H1 (cell line): Measurements from ENCODE around the gene TFCP2L1. TPM values are rescaled to one million over a fixed set of nuclear protein-coding genes. Genes with fewer than 3 reads are reported as not detected.
"Not testable (repeated sequence)": the region's sequence is repeated elsewhere in the genome, so short reads cannot be mapped to it uniquely, and the experiment has no call there.

Source experiments
- CTCF ChIA-PET: fragments of 300-600 bp; sonication (Branson Sonifier 250); formaldehyde crosslinking; loops from one replicate; lab custom pipeline; 2021; ENCODE audit not compliant: partially characterized antibody; lab: Charles Lee
- POLR2A ChIA-PET: fragments of 300-600 bp; sonication (Branson Sonifier 250); formaldehyde crosslinking; loops from one replicate; lab custom pipeline; 2021; ENCODE audit warnings: inconsistent platforms; ENCODE audit not compliant: partially characterized antibody; lab: Charles Lee
- DNase-seq, 2 experiments: peaks; one replicate each; pipeline versions ENCODE4 v3.0.0 to v3.0.0-alpha.2; 2010 to 2022; ENCODE audit warnings: low spot score in 2 of 2, low read depth in 1 of 2, mixed read lengths in 1 of 2
- FAIRE-seq: peaks from 2 replicates; lab custom pipeline; 2011; peaks lifted over from hg19 to GRCh38; lab: Jason Lieb, UNC
- H2AFZ ChIP-seq: 2 replicates; pipeline ENCODE4 v1.8.1; 2012; ENCODE audit warnings: low read length, inconsistent platforms
- H2AK5ac ChIP-seq: 2 replicates; pipeline ENCODE4 v1.6.1; 2013; ENCODE audit warnings: low read depth, low read length
- H2BK120ac ChIP-seq: replicated peaks from 2 replicates; pipeline ENCODE3; 2013; ENCODE audit warnings: low read depth, low read length, inconsistent platforms
- H2BK12ac ChIP-seq: 2 replicates; pipeline ENCODE4 v1.6.1; 2013; ENCODE audit warnings: low read depth, low read length
- H2BK15ac ChIP-seq: 2 replicates; pipeline ENCODE4 v1.6.1; 2013; ENCODE audit warnings: low read length
- H2BK20ac ChIP-seq: 2 replicates; pipeline ENCODE4 v1.6.1; 2013; ENCODE audit warnings: low read length
- H2BK5ac ChIP-seq: 2 replicates; pipeline ENCODE4 v1.6.1; 2013; ENCODE audit warnings: low read depth, low read length
- H3K14ac ChIP-seq: 2 replicates; pipeline ENCODE4 v1.6.1; 2013; ENCODE audit warnings: inconsistent platforms; ENCODE audit not compliant: insufficient read length
- H3K18ac ChIP-seq: 2 replicates; pipeline ENCODE4 v1.6.1; 2013; ENCODE audit warnings: low read length; ENCODE audit errors: extremely low read depth
- H3K23ac ChIP-seq: 2 replicates; pipeline ENCODE4 v1.6.1; 2013; ENCODE audit warnings: inconsistent platforms; ENCODE audit not compliant: insufficient read length
- H3K23me2 ChIP-seq: 2 replicates; pipeline ENCODE4 v1.6.1; 2013; ENCODE audit warnings: low read depth, low read length
- H3K27ac ChIP-seq: 2 replicates; pipeline ENCODE4 v1.6.1; 2011; ENCODE audit warnings: low read depth, low read length, inconsistent platforms
- H3K27me3 ChIP-seq, 4 experiments: replicated peaks in 1 of 4; 1 replicate in 1 of 4; 2 replicates in 3 of 4; pipeline versions ENCODE4 v1.6.1 to v1.8.1; 2011 to 2013; ENCODE audit warnings: low read length in 3 of 4, mild to moderate bottlenecking in 3 of 4, inconsistent platforms in 2 of 4, mixed read lengths in 2 of 4, moderate library complexity in 1 of 4; ENCODE audit not compliant: control insufficient read depth in 3 of 4, insufficient read depth in 3 of 4; ENCODE audit errors: extremely low read depth in 1 of 4
- H3K36me3 ChIP-seq, 4 experiments: 2 replicates each; pipeline versions ENCODE4 v1.6.1 to v1.8.1; 2011 to 2013; ENCODE audit warnings: mild to moderate bottlenecking in 4 of 4, low read length in 3 of 4, moderate library complexity in 2 of 4, control low read depth in 1 of 4, inconsistent platforms in 1 of 4; ENCODE audit not compliant: insufficient read depth in 4 of 4, control insufficient read depth in 2 of 4
- H3K4ac ChIP-seq: replicated peaks from 2 replicates; pipeline ENCODE3; 2013; ENCODE audit warnings: low read length, low read depth, mixed read lengths, inconsistent platforms; ENCODE audit not compliant: insufficient read length
- H3K4me1 ChIP-seq, 4 experiments: replicated peaks in 1 of 4; 1 replicate in 1 of 4; 2 replicates in 3 of 4; pipeline versions ENCODE4 v1.6.1 to v1.8.1; 2011 to 2013; ENCODE audit warnings: low read length in 3 of 4, inconsistent platforms in 2 of 4, mixed read lengths in 1 of 4; ENCODE audit not compliant: insufficient read depth in 4 of 4, control insufficient read depth in 3 of 4
- H3K4me2 ChIP-seq, 2 experiments: 2 replicates each; pipeline versions ENCODE4 v1.6.1 to v1.8.1; 2011 to 2013; ENCODE audit warnings: low read depth in 2 of 2, low read length in 2 of 2, control low read depth in 1 of 2, inconsistent platforms in 1 of 2, mild to moderate bottlenecking in 1 of 2; ENCODE audit not compliant: insufficient read depth in 1 of 2
- H3K4me3 ChIP-seq, 4 experiments: fragments of 200-600, 300-600 bp in 1 of 4; sonication (generic), shearing (Covaris generic), sonication (Bioruptor Twin) in 1 of 4; 2 replicates each; pipeline versions ENCODE4 v1.5.1 to v1.8.1; 2011 to 2016; ENCODE audit warnings: low read length in 4 of 4, low read depth in 3 of 4, control low read depth in 2 of 4, inconsistent platforms in 2 of 4, mild to moderate bottlenecking in 2 of 4, mixed read lengths in 1 of 4, moderate library complexity in 1 of 4; ENCODE audit not compliant: insufficient read depth in 2 of 4; ENCODE audit errors: extremely low read depth in 1 of 4
- H3K56ac ChIP-seq: replicated peaks from 2 replicates; pipeline ENCODE3; 2013; ENCODE audit warnings: low read depth, mild to moderate bottlenecking, mixed read lengths, low read length, inconsistent platforms; ENCODE audit not compliant: insufficient read length
- H3K79me1 ChIP-seq: 2 replicates; pipeline ENCODE4 v1.6.1; 2013; ENCODE audit warnings: low read depth, low read length, control low read depth
- H3K79me2 ChIP-seq, 2 experiments: 2 replicates each; pipeline versions ENCODE4 v1.6.1 to v1.8.1; 2012 to 2013; ENCODE audit warnings: low read length in 2 of 2, mild to moderate bottlenecking in 2 of 2, inconsistent platforms in 1 of 2; ENCODE audit not compliant: insufficient read depth in 2 of 2, control insufficient read depth in 1 of 2
- H3K9ac ChIP-seq, 4 experiments: replicated peaks in 1 of 4; 1 replicate in 1 of 4; 2 replicates in 3 of 4; pipeline versions ENCODE4 v1.6.1 to v1.8.1; 2011 to 2013; ENCODE audit warnings: low read depth in 3 of 4, low read length in 3 of 4, control low read depth in 2 of 4, mild to moderate bottlenecking in 2 of 4, moderate library complexity in 2 of 4, inconsistent platforms in 1 of 4; ENCODE audit errors: extremely low read depth in 1 of 4
- H3K9me3 ChIP-seq, 2 experiments: 2 replicates each; pipeline versions ENCODE4 v1.6.1 to v1.8.1; 2012 to 2013; ENCODE audit warnings: mild to moderate bottlenecking in 2 of 2, moderate library complexity in 2 of 2, control low read depth in 1 of 2, inconsistent platforms in 1 of 2, low read depth in 1 of 2, low read length in 1 of 2, mixed read lengths in 1 of 2; ENCODE audit not compliant: insufficient read depth in 2 of 2
- H4K20me1 ChIP-seq, 2 experiments: replicated peaks in 1 of 2; 2 replicates each; pipeline versions ENCODE3 to v1.8.1; 2011 to 2013; ENCODE audit warnings: inconsistent platforms in 2 of 2, low read length in 2 of 2, mild to moderate bottlenecking in 1 of 2; ENCODE audit not compliant: insufficient read depth in 2 of 2, control insufficient read depth in 1 of 2
- H4K5ac ChIP-seq: 2 replicates; pipeline ENCODE4 v1.6.1; 2013; ENCODE audit warnings: low read length, low read depth, mixed read lengths, inconsistent platforms; ENCODE audit not compliant: insufficient read length
- H4K8ac ChIP-seq: 2 replicates; pipeline ENCODE4 v1.8.0; 2013; ENCODE audit warnings: mild to moderate bottlenecking, moderate library complexity, low read length, inconsistent platforms; ENCODE audit not compliant: insufficient read depth; ENCODE audit errors: extremely low read depth
- H4K91ac ChIP-seq: replicated peaks from 2 replicates; pipeline ENCODE3; 2013; ENCODE audit warnings: low read length, mixed read lengths, inconsistent platforms; ENCODE audit not compliant: insufficient read length
- CHD1 ChIP-seq: IDR thresholded peaks from 2 replicates; pipeline ENCODE4 v1.6.1; 2012; ENCODE audit warnings: low read depth, low read length, improper control_type of control experiment
- FOSL1 ChIP-seq: IDR thresholded peaks from 2 replicates; pipeline ENCODE4 v1.6.1; 2011; ENCODE audit warnings: mild to moderate bottlenecking, low read depth, low read length, moderate library complexity; ENCODE audit not compliant: insufficient read depth
- JUND ChIP-seq: IDR thresholded peaks from 2 replicates; pipeline ENCODE4 v1.6.1; 2011; ENCODE audit warnings: mild to moderate bottlenecking, improper control_type of control experiment, low read length
- NRF1 ChIP-seq: IDR thresholded peaks from 2 replicates; pipeline ENCODE4 v1.6.1; 2011; ENCODE audit warnings: mild to moderate bottlenecking, low read depth, low read length, improper control_type of control experiment
- POLR2A ChIP-seq, 2 experiments: IDR thresholded peaks; 1 replicate in 1 of 2; 2 replicates in 1 of 2; pipeline ENCODE4 v1.6.1; 2011; ENCODE audit warnings: low read depth in 2 of 2, low read length in 2 of 2, mild to moderate bottlenecking in 2 of 2; ENCODE audit errors: control extremely low read depth in 1 of 2
- TBP ChIP-seq: IDR thresholded peaks from 2 replicates; pipeline ENCODE4 v1.6.1; 2011; ENCODE audit warnings: low read depth, low read length, improper control_type of control experiment
- polyA plus RNA-seq, 7 experiments: library from polyadenylated mRNA; depleted of rRNA in 3 of 7; stranded (reverse) in 5 of 7; unstranded in 2 of 7; fragments of >200 nt in 5 of 7; fragments of 200-250 nt in 2 of 7; gene quantifications; 1 replicate in 5 of 7; 2 replicates in 1 of 7; 4 replicates in 1 of 7; pipeline versions ENCODE4 v1.2.1 to v1.2.3, GENCODE V29; 2011 to 2013; ENCODE audit warnings: missing spikeins in 2 of 7, mixed read lengths in 2 of 7
- total RNA-seq: library from RNA; stranded (reverse); fragmentation: NEBNext Ultra II Directional; extraction: Animal tissue kit (Norgen Biotek cat#: 25700); gene quantifications from 2 replicates; pipeline ENCODE4 v1.2.1, GENCODE V29; 2021
- TF ChIP-seq, protein P1 (sequence below): IDR thresholded peaks from 2 replicates; pipeline ENCODE4 v1.6.1; 2011; ENCODE audit warnings: low read length, improper control_type of control experiment

Gene TFCP2L1
- total and polyA plus RNA-seq, 2 of the 8 experiments (the other 6 are each of a cell fraction or from before 2014, with no cell fraction given), result 1.5 to 3.8 TPM

DNA sequence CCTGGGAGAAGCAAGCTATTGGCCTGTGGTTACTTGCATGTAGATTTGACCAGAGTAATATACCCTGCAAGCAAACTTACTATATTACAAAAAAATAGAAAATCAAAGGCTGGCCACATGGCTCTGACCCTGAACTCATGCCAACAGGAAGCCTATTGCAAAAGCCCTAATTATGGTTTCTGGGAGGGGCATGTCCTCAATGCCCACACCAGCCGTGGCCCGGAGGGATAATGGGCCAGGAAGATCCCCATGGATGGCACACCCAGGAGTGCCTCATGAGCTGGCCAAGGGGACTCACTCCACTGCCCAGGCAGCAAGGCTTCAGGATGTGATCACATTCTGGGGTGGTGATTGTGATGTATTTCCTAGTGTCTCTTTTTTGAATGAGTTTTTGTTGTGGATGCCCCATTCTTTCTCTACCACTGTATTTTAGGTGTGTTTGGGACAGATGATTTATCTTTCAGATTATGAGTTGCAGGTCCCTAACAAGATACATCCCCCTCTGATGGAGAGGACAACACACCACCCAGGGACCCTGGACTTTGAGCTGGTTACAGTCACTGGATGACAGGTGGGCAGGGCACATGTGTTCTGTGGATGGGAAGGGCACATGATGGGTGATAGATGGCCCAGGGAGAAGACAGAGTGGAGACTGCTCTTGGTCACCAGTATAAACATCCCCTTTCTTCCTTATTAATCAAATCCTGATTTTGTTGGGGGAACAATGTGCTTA is 18.7 kb upstream of the TFCP2L1 start (continued):
- TF ChIP-seq TBP (no peak), NRF1 (no peak), POLR2A (IDR thresholded peaks at IDR 0.05; ENCODE audit: control extremely low read depth in 1 of 2, low read depth in 2 of 2, low read length in 2 of 2) (no peak), CHD1 (no peak), FOSL1 (no peak), JUND (no peak)
- TF ChIP-seq, protein P1, sequence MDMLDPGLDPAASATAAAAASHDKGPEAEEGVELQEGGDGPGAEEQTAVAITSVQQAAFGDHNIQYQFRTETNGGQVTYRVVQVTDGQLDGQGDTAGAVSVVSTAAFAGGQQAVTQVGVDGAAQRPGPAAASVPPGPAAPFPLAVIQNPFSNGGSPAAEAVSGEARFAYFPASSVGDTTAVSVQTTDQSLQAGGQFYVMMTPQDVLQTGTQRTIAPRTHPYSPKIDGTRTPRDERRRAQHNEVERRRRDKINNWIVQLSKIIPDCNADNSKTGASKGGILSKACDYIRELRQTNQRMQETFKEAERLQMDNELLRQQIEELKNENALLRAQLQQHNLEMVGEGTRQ, result no peak

DNA sequence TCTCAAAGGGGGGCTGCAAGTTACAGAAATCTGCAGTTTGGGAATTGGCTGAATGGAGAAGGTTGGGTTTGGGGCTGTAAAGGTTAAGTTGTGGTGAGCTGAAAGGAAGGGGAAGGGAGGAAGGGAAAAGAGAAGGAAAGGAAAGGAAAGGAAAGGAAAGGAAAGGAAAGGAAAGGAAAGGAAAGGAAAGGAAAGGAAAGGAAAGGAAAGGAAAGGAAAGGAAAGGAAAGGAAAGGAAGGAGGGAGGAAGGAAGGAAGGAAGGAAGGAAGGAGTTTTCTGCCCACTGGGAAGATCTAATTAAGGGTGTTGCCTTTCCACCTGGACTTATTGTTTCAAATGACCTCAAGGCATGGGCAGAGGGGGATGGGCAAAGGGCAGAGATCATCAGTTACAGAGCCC is 16.2 kb upstream of the TFCP2L1 start:
- H2AFZ ChIP-seq, DNase-seq, FAIRE-seq: not testable (repeated sequence)

More for the DNA sequence above, 16.2 kb upstream of the TFCP2L1 start:
- ChIA-PET CTCF (interaction anchor here (0.6 to 2.1 kb wide), 5 partner anchors 13 to 206 kb away, joined by 3 to 7 read pairs (median 3); no protein-coding TSS in a partner anchor), POLR2A (interaction anchor here (2.0 kb wide), 1 partner anchor 226 kb away, joined by 5 read pairs; no protein-coding TSS in a partner anchor)
- not testable (repeated sequence) for H3K9ac ChIP-seq, H3K27me3 ChIP-seq, H3K79me1 ChIP-seq, H3K23ac ChIP-seq, H2BK120ac ChIP-seq, H2AK5ac ChIP-seq, H2BK12ac ChIP-seq, H4K8ac ChIP-seq, H3K36me3 ChIP-seq, H3K56ac ChIP-seq, H3K27ac ChIP-seq, H3K4me3 ChIP-seq, H4K20me1 ChIP-seq, H3K14ac ChIP-seq, H3K4me1 ChIP-seq, H3K4me2 ChIP-seq, H3K9me3 ChIP-seq, H3K4ac ChIP-seq, H2BK15ac ChIP-seq, H2BK20ac ChIP-seq, H4K5ac ChIP-seq, H3K18ac ChIP-seq, H2BK5ac ChIP-seq, H3K23me2 ChIP-seq, H4K91ac ChIP-seq, H3K79me2 ChIP-seq
